GM23248 (cell line): ENCODE measurements around the gene TRDN.

ENCODE experiments used
- EZH2 ChIP-seq: fragments of 200-600 bp; sonication (generic); IDR thresholded peaks from 2 replicates; pipeline ENCODE4 v1.6.1; 2018; ENCODE audit warnings: antibody characterized with exemption, mild to moderate bottlenecking; ENCODE audit not compliant: insufficient read depth, poor library complexity, severe bottlenecking
- EZH2phosphoT487 ChIP-seq: fragments of 200-600 bp; sonication (generic); IDR thresholded peaks from 2 replicates; pipeline ENCODE4 v1.6.1; 2018; ENCODE audit warnings: antibody characterized with exemption, moderate library complexity, mild to moderate bottlenecking, low read depth; ENCODE audit not compliant: insufficient read depth

DNA sequence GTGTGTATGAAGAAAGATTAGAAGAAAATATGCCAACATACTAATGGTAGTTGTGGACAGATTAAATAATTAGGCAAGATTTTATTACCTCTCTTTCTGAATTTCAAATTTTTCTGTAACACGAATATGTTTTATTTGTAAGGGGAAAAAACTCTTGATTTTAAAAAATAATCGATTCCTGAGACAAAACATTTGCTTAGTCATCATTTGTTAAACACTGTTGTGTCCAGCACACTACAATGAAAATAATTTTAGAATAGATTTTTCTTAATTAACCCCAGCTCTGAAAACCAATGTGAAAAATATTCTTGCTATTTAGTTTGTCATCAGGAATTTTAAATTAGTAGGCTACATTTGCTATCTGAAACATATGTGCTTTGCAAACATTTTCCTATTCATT lies 253.0 kb downstream of the TRDN start:
- no peak for TF ChIP-seq EZH2phosphoT487
- no peak for TF ChIP-seq EZH2
